Subcutaneous abdominal adipose tissue (tissue), 5 donors: ENCODE measurements around the gene KCNG2.

Experiments used
- H3K27ac ChIP-seq: one replicate; pipeline ENCODE4 v1.7.0; 2013; ENCODE audit warnings: low read depth, mild to moderate bottlenecking, inconsistent platforms, low read length, moderate library complexity
- H3K27me3 ChIP-seq, 5 donors: one replicate each; pipeline ENCODE4 v1.7.0; 2013; ENCODE audit warnings: low read length in 5 of 5, inconsistent platforms in 1 of 5; ENCODE audit not compliant: control insufficient read depth in 5 of 5, insufficient read depth in 4 of 5
- H3K36me3 ChIP-seq, 5 donors: one replicate each; pipeline ENCODE4 v1.7.0; 2013; ENCODE audit warnings: low read length in 5 of 5; ENCODE audit not compliant: control insufficient read depth in 5 of 5, insufficient read depth in 5 of 5
- H3K4me1 ChIP-seq, 5 donors: one replicate each; pipeline ENCODE4 v1.7.0; 2013; ENCODE audit warnings: low read length in 5 of 5, mild to moderate bottlenecking in 3 of 5, moderate library complexity in 1 of 5; ENCODE audit not compliant: control insufficient read depth in 5 of 5, insufficient read depth in 5 of 5
- H3K4me3 ChIP-seq, 5 donors: one replicate each; pipeline ENCODE4 v1.7.0; 2013; ENCODE audit warnings: low read length in 5 of 5, low read depth in 1 of 5
- H3K9ac ChIP-seq, 5 donors: one replicate each; pipeline ENCODE4 v1.7.0; 2013; ENCODE audit warnings: low read length in 5 of 5, mild to moderate bottlenecking in 4 of 5, moderate library complexity in 3 of 5
- H3K9me3 ChIP-seq, 5 donors: one replicate each; pipeline ENCODE4 v1.7.0; 2013; ENCODE audit warnings: low read length in 5 of 5; ENCODE audit not compliant: control insufficient read depth in 5 of 5
- donor health status: healthy.
- donor health status: healthy.
- donor health status: healthy.
- donor health status: healthy.
- donor health status: healthy.

The KCNG2 gene

GRCh38 chr18:79912994-79913831 is 115.5 kb downstream of the KCNG2 start:
- H3K4me3 ChIP-seq = no peak overlapping the region
- no peak overlapping the region for H3K9ac ChIP-seq
- no peaks in the 10 kb centered on the region for H3K9me3 ChIP-seq
- H3K27ac ChIP-seq = no peak overlapping the region
- H3K4me1 ChIP-seq = peaks cover 0 to 3% (median 0%) of the 10 kb centered on the region in 5 donors
- H3K36me3 ChIP-seq = peaks cover 0 to 73% (median 56%) of the 10 kb centered on the region in 5 donors
- no peaks in the 10 kb centered on the region for H3K27me3 ChIP-seq

GRCh38 chr18:79914614-79915160 is 116.9 kb downstream of the KCNG2 start:
- H3K9ac ChIP-seq = no peak overlapping the region
- no peak overlapping the region for H3K27ac ChIP-seq
- H3K4me3 ChIP-seq = no peak overlapping the region
- H3K27me3 ChIP-seq = no peaks in the 10 kb centered on the region
- H3K4me1 ChIP-seq = peaks cover 0 to 3% (median 0%) of the 10 kb centered on the region in 5 donors
- peaks cover 0 to 78% (median 63%) of the 10 kb centered on the region in 5 donors for H3K36me3 ChIP-seq
- H3K9me3 ChIP-seq = no peaks in the 10 kb centered on the region

- no peaks in the 10 kb centered on the region for H3K9me3 ChIP-seq
- H3K4me3 ChIP-seq = no peak overlapping the region
- peaks cover 0 to 78% (median 63%) of the 10 kb centered on the region in 5 donors for H3K36me3 ChIP-seq
These were observed 117.7 kb downstream of the KCNG2 start for GRCh38 chr18:79915161-79916127.

GRCh38 chr18:79916128-79916494 is 118.4 kb downstream of the KCNG2 start:
- Histone ChIP-seq H3K9me3 (no peaks in the 10 kb centered on the region), H3K4me1 (peaks cover 0 to 3% (median 0%) of the 10 kb centered on the region in 5 donors), H3K4me3 (no peak overlapping the region), H3K27me3 (no peaks in the 10 kb centered on the region), H3K36me3 (peaks cover 0 to 72% (median 63%) of the 10 kb centered on the region in 5 donors), H3K9ac (no peak overlapping the region), H3K27ac (no peak overlapping the region)

More at GRCh38 chr18:79915161-79916127, 117.7 kb downstream of the KCNG2 start:
- H3K27me3 ChIP-seq = no peaks in the 10 kb centered on the region
- H3K9ac ChIP-seq = no peak overlapping the region
- H3K27ac ChIP-seq = no peak overlapping the region
- peaks cover 0 to 3% (median 0%) of the 10 kb centered on the region in 5 donors for H3K4me1 ChIP-seq

GRCh38 chr18:79916546-79917168 is 118.9 kb downstream of the KCNG2 start:
- Histone ChIP-seq H3K4me3 (no peak overlapping the region), H3K9ac (no peak overlapping the region), H3K27me3 (no peaks in the 10 kb centered on the region), H3K4me1 (peaks cover 0 to 3% (median 0%) of the 10 kb centered on the region in 5 donors), H3K36me3 (peaks cover 0 to 68% (median 63%) of the 10 kb centered on the region in 5 donors), H3K27ac (no peak overlapping the region), H3K9me3 (no peaks in the 10 kb centered on the region)

GRCh38 chr18:79917169-79917852 is 119.6 kb downstream of the KCNG2 start:
- Histone ChIP-seq H3K36me3 (peaks cover 0 to 71% (median 66%) of the 10 kb centered on the region in 5 donors), H3K9ac (no peak overlapping the region)

GRCh38 chr18:79917853-79918614 is 120.3 kb downstream of the KCNG2 start:
- H3K4me3 ChIP-seq = no peak overlapping the region
- H3K9ac ChIP-seq = no peak overlapping the region
- H3K9me3 ChIP-seq = no peaks in the 10 kb centered on the region
- no peak overlapping the region for H3K27ac ChIP-seq
- peaks cover 0 to 3% (median 0%) of the 10 kb centered on the region in 5 donors for H3K4me1 ChIP-seq
- H3K36me3 ChIP-seq = peaks cover 0 to 69% (median 61%) of the 10 kb centered on the region in 5 donors
- no peaks in the 10 kb centered on the region for H3K27me3 ChIP-seq

More at GRCh38 chr18:79917169-79917852, 119.6 kb downstream of the KCNG2 start:
- Histone ChIP-seq H3K4me3 (no peak overlapping the region), H3K27ac (no peak overlapping the region), H3K27me3 (no peaks in the 10 kb centered on the region), H3K4me1 (peaks cover 0 to 3% (median 0%) of the 10 kb centered on the region in 5 donors), H3K9me3 (no peaks in the 10 kb centered on the region)

GRCh38 chr18:79918615-79919011 is 120.9 kb downstream of the KCNG2 start:
- Histone ChIP-seq H3K27me3 (no peaks in the 10 kb centered on the region), H3K4me1 (peaks cover 0 to 3% (median 0%) of the 10 kb centered on the region in 5 donors), H3K9me3 (no peaks in the 10 kb centered on the region), H3K36me3 (peaks cover 0 to 68% (median 58%) of the 10 kb centered on the region in 5 donors), H3K9ac (no peak overlapping the region), H3K4me3 (no peak overlapping the region), H3K27ac (no peak overlapping the region)
